Dermis blood vessel endothelial cell (primary cell): ENCODE results near the gene GRIP2. TPM values are rescaled to one million over a fixed set of nuclear protein-coding genes. Genes with fewer than 3 reads are reported as not detected.

ENCODE experiments used
- DNase-seq: peaks from one replicate; pipeline ENCODE4 v3.0.0; 2010
- total RNA-seq: library from RNA; depleted of rRNA; stranded (reverse); fragments of >200 nt; gene quantifications from 2 replicates; pipeline ENCODE4 v1.2.3, GENCODE V29; 2014

Gene GRIP2
- total RNA-seq, 1 donor from 2014 or later, result under 0.01 TPM

- DNase-seq, result no peak
Measured at GRCh38 chr3:14465425-14465824, 74.7 kb downstream of the GRIP2 start.

GRCh38 chr3:14464521-14464920, 75.6 kb downstream of the GRIP2 start:
- DNase-seq, result no peak

- no peak for DNase-seq
Measured at GRCh38 chr3:14464141-14464465, 76.0 kb downstream of the GRIP2 start.

GRCh38 chr3:14463330-14464140, 76.6 kb downstream of the GRIP2 start:
- DNase-seq, result no peak

GRCh38 chr3:14462738-14463137, 77.4 kb downstream of the GRIP2 start:
- DNase-seq, result no peak

- peak; percentile 90 for DNase-seq
Measured at GRCh38 chr3:14461748-14462324, 78.3 kb downstream of the GRIP2 start.

GRCh38 chr3:14461006-14461747, 79.0 kb downstream of the GRIP2 start:
- DNase-seq, result no peak

- DNase-seq, result peak; percentile 97
Measured at GRCh38 chr3:14460342-14461005, 79.7 kb downstream of the GRIP2 start.

GRCh38 chr3:14459787-14460186, 80.4 kb downstream of the GRIP2 start:
- DNase-seq, result no peak

GRCh38 chr3:14459384-14459783, 80.8 kb downstream of the GRIP2 start:
- no peak for DNase-seq

- no peak for DNase-seq
Measured at GRCh38 chr3:14458434-14459275, 81.5 kb downstream of the GRIP2 start.

- peak; percentile 30 for DNase-seq
Measured at GRCh38 chr3:14457999-14458398, 82.1 kb downstream of the GRIP2 start.

- no peak for DNase-seq
Measured at GRCh38 chr3:14457481-14457880, 82.7 kb downstream of the GRIP2 start.

GRCh38 chr3:14456794-14457193, 83.3 kb downstream of the GRIP2 start:
- no peak for DNase-seq

GRCh38 chr3:14455571-14456317, 84.4 kb downstream of the GRIP2 start:
- DNase-seq, result no peak

GRCh38 chr3:14454639-14455310, 85.4 kb downstream of the GRIP2 start:
- DNase-seq, result no peak

- no peak for DNase-seq
Measured at GRCh38 chr3:14453876-14454638, 86.1 kb downstream of the GRIP2 start.

- DNase-seq, result peak; percentile 99
Measured at GRCh38 chr3:14452740-14453710, 87.1 kb downstream of the GRIP2 start.
